Inflammatory macrophage treated with lipopolysaccharide for 4 hours (primary cell): ENCODE measurements around the gene CD14.
"Not testable (repeated sequence)": the region's sequence is repeated elsewhere in the genome, so short reads cannot be mapped to it uniquely, and the experiment has no call there.

Source experiments
- DNase-seq: peaks from one replicate; pipeline ENCODE4 v3.0.0-alpha.2; 2020

Gene CD14

GRCh38 chr5:140633021-140633471, at the start of gene CD14:
Gene CD14, minus strand, starts transcription at chr5:140633175. Its CDS starts 104 bp downstream, at chr5:140633071.
- DNase-seq, result peak; percentile 91

GRCh38 chr5:140678993-140679392, 46.0 kb upstream of the CD14 start:
- DNase-seq, result no peak

- DNase-seq, result peak; percentile 40
Measured at GRCh38 chr5:140677947-140678346, 45.0 kb upstream of the CD14 start.

- no peak for DNase-seq
Measured at GRCh38 chr5:140674629-140675028, 41.7 kb upstream of the CD14 start.

GRCh38 chr5:140674211-140674610, 41.2 kb upstream of the CD14 start:
- DNase-seq, result no peak

GRCh38 chr5:140673187-140673976, 40.4 kb upstream of the CD14 start, which contains the start of gene DND1:
Gene DND1, minus strand, starts transcription at chr5:140673576. Its CDS starts 34 bp downstream, at chr5:140673542.
- DNase-seq, result no peak

- DNase-seq, result peak; percentile 42
Measured at GRCh38 chr5:140672455-140673186, 39.6 kb upstream of the CD14 start.

GRCh38 chr5:140671472-140672125, 38.6 kb upstream of the CD14 start:
- no peak for DNase-seq

- not testable (repeated sequence) for DNase-seq
Measured at GRCh38 chr5:140671035-140671434, 38.1 kb upstream of the CD14 start.

- DNase-seq, result peak; percentile 98
Measured at GRCh38 chr5:140664359-140665119, 31.6 kb upstream of the CD14 start, which contains the start of gene WDR55. Gene WDR55, plus strand, starts transcription at chr5:140664904. Its CDS starts 9 bp downstream, at chr5:140664913.

- DNase-seq, result no peak
Measured at GRCh38 chr5:140664030-140664358, 31.0 kb upstream of the CD14 start.

- not testable (repeated sequence) for DNase-seq
Measured at GRCh38 chr5:140660371-140660770, 27.4 kb upstream of the CD14 start.

GRCh38 chr5:140658870-140659269, 25.9 kb upstream of the CD14 start:
- DNase-seq, result no peak

GRCh38 chr5:140647042-140647419, 14.1 kb upstream of the CD14 start:
- DNase-seq, result no peak

GRCh38 chr5:140642718-140643117, 9.7 kb upstream of the CD14 start:
- no peak for DNase-seq

GRCh38 chr5:140641716-140642115, 8.7 kb upstream of the CD14 start:
- no peak for DNase-seq

GRCh38 chr5:140639148-140639981, 6.4 kb upstream of the CD14 start, which contains the start of gene TMCO6:
Gene TMCO6, plus strand, starts transcription at chr5:140639451. Its CDS starts 77 bp downstream, at chr5:140639528.
- DNase-seq, result peak; percentile 99

- DNase-seq, result not testable (repeated sequence)
Measured at GRCh38 chr5:140638898-140639147, 5.8 kb upstream of the CD14 start.

GRCh38 chr5:140637371-140638100, 4.6 kb upstream of the CD14 start:
- DNase-seq, result peak; percentile 37

GRCh38 chr5:140635291-140636257, 2.6 kb upstream of the CD14 start:
- DNase-seq, result no peak
